GM12801 (cell line): ENCODE results near the gene WIPI1.

Source experiments
- CTCF ChIP-seq: IDR thresholded peaks from one replicate; pipeline ENCODE4 v1.5.1; 2011; ENCODE audit warnings: control low read depth; ENCODE audit not compliant: insufficient read length; ENCODE audit errors: extremely low read depth

The WIPI1 gene

GRCh38 chr17:68443972-68444464, 13.3 kb downstream of the WIPI1 start:
- TF ChIP-seq CTCF: no peak

GRCh38 chr17:68441070-68441770, 16.1 kb downstream of the WIPI1 start:
- TF ChIP-seq CTCF: no peak

GRCh38 chr17:68440526-68440925, 16.8 kb downstream of the WIPI1 start:
- no peak for TF ChIP-seq CTCF

GRCh38 chr17:68439656-68440290, 17.5 kb downstream of the WIPI1 start:
- TF ChIP-seq CTCF: no peak

- TF ChIP-seq CTCF: no peak
Observed at GRCh38 chr17:68437979-68438822, 19.1 kb downstream of the WIPI1 start.

- TF ChIP-seq CTCF: peak; percentile 85
Observed at GRCh38 chr17:68435876-68436842, 21.1 kb downstream of the WIPI1 start.
